SK-N-SH treated with all-trans-retinoic acid at 6 μM for 48 hours (cell line): Measurements from ENCODE around the gene ZFYVE28.

Experiments
- ARNTL ChIP-seq: fragments of 450-650 bp; formaldehyde crosslinking; IDR thresholded peaks from 2 replicates; pipeline ENCODE4 v1.5.0; 2020; ENCODE audit warnings: low read depth, mild to moderate bottlenecking, moderate library complexity, borderline replicate concordance
- CSDC2 ChIP-seq: fragments of 250-450 bp; sonication (Bioruptor Pico); IDR thresholded peaks from 2 replicates; pipeline ENCODE4 v1.5.0; 2020; ENCODE audit warnings: mild to moderate bottlenecking, moderate library complexity
- OSR1 ChIP-seq: fragments of 250-450 bp; sonication (Bioruptor Pico); IDR thresholded peaks from 2 replicates; pipeline ENCODE4 v1.8.0; 2022; ENCODE audit warnings: moderate library complexity, mild to moderate bottlenecking, inconsistent platforms
- RARB ChIP-seq: fragments of 250-450 bp; sonication (Bioruptor Pico); IDR thresholded peaks from 2 replicates; pipeline ENCODE4 v1.8.0; 2021; ENCODE audit warnings: mild to moderate bottlenecking, moderate library complexity
- ZFP3 ChIP-seq: fragments of 250-450 bp; sonication (Bioruptor Pico); IDR thresholded peaks from 2 replicates; pipeline ENCODE4 v1.5.0; 2020; ENCODE audit warnings: mild to moderate bottlenecking, moderate library complexity
- ZNF565 ChIP-seq: fragments of 450-650 bp; formaldehyde crosslinking; conservative IDR thresholded peaks from 2 replicates; pipeline ENCODE4 v1.5.0; 2020; ENCODE audit warnings: low read depth, mild to moderate bottlenecking, moderate library complexity
- TF ChIP-seq, protein P1 (sequence below): fragments of 250-450 bp; sonication (Bioruptor Pico); IDR thresholded peaks from 2 replicates; pipeline ENCODE4 v1.8.0; 2020; ENCODE audit warnings: mild to moderate bottlenecking, moderate library complexity, borderline replicate concordance
- TF ChIP-seq, protein P2 (sequence below): fragments of 250-450 bp; sonication (Bioruptor Pico); IDR thresholded peaks from 2 replicates; pipeline ENCODE4 v1.5.1; 2021; ENCODE audit warnings: mild to moderate bottlenecking, moderate library complexity

DNA sequence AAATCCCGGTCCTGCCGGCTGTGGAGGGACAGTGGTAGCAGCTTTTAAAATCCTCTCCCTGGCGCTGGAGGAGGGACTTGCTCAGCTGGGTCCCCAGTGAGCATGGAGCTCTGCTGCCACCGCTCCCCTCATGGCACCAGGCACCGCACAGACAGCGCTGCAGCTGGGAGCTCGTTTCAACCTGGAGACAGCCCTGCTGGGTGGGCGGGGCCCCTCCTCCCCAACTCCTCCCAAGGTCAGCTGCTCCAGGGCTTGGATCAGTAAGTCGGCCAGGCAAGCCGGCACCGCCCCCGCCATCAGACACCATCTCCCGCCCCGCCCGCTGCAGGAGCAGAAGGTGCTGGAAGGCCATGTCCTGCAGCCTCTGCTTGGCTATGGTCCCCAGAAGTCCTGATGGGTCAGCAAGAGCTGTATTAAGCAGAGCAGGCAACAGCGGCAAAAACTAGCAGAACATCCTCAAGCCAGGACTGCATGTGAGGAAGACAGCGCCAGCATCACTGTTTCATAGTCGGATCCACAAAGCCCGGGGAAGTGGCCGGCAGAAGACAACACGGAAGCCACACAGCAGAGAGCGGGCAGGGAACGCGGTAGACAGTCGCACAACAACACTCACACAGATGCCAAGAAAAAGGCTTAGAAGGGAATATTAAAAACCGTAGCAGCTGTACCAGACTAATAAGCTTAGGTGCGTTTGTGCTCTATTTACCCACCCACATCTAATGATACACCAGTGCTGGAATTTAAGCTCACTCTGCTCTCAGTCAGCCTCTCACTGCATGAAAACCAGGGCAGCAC is 16.2 kb downstream of the ZFYVE28 start:
- peak; percentile 83 for TF ChIP-seq ZFP3 (CRISPR knock-in tag)
- no peak for TF ChIP-seq OSR1
- TF ChIP-seq, protein P1, sequence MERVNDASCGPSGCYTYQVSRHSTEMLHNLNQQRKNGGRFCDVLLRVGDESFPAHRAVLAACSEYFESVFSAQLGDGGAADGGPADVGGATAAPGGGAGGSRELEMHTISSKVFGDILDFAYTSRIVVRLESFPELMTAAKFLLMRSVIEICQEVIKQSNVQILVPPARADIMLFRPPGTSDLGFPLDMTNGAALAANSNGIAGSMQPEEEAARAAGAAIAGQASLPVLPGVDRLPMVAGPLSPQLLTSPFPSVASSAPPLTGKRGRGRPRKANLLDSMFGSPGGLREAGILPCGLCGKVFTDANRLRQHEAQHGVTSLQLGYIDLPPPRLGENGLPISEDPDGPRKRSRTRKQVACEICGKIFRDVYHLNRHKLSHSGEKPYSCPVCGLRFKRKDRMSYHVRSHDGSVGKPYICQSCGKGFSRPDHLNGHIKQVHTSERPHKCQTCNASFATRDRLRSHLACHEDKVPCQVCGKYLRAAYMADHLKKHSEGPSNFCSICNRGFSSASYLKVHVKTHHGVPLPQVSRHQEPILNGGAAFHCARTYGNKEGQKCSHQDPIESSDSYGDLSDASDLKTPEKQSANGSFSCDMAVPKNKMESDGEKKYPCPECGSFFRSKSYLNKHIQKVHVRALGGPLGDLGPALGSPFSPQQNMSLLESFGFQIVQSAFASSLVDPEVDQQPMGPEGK: no peak
- no peak for TF ChIP-seq RARB (CRISPR knock-in tag)
- TF ChIP-seq ARNTL (CRISPR knock-in tag): no peak
- TF ChIP-seq CSDC2 (CRISPR knock-in tag): no peak
- TF ChIP-seq, protein P2, sequence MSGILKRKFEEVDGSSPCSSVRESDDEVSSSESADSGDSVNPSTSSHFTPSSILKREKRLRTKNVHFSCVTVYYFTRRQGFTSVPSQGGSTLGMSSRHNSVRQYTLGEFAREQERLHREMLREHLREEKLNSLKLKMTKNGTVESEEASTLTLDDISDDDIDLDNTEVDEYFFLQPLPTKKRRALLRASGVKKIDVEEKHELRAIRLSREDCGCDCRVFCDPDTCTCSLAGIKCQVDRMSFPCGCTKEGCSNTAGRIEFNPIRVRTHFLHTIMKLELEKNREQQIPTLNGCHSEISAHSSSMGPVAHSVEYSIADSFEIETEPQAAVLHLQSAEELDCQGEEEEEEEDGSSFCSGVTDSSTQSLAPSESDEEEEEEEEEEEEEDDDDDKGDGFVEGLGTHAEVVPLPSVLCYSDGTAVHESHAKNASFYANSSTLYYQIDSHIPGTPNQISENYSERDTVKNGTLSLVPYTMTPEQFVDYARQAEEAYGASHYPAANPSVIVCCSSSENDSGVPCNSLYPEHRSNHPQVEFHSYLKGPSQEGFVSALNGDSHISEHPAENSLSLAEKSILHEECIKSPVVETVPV (CRISPR knock-in tag): no peak
- no peak for TF ChIP-seq ZNF565 (CRISPR knock-in tag)
